ENCODE results near the gene ELP2. TPM values are rescaled to one million over a fixed set of nuclear protein-coding genes. Genes with fewer than 3 reads are reported as not detected.

The ELP2 gene
- total RNA-seq, 2 experiments from 2014 or later, result 54.5 to 60.1 TPM

- no peaks in the 10 kb centered on the region for H3K9me3 Mint-ChIP-seq
- H3K36me3 Mint-ChIP-seq (ENCODE audit: low read depth), result no peaks in the 10 kb centered on the region
- no peak for DNase-seq
- peaks cover 6% of the 10 kb centered on the region for H3K4me1 Mint-ChIP-seq
- peak overlapping the region; percentile 52 for H3K4me3 Mint-ChIP-seq
- POLR2A ChIA-PET, result no interaction called here
- no peak overlapping the region for H3K27ac Mint-ChIP-seq
- H3K27me3 Mint-ChIP-seq, result peaks cover 28% of the 10 kb centered on the region
- CTCF ChIA-PET, result no interaction called here
Observed at GRCh38 chr18:36187826-36188721, 58.4 kb downstream of the ELP2 start.

GRCh38 chr18:36188916-36189315 is 59.2 kb downstream of the ELP2 start:
- peaks cover 28% of the 10 kb centered on the region for H3K27me3 Mint-ChIP-seq
- POLR2A ChIA-PET, result no interaction called here
- no peak overlapping the region for H3K4me3 Mint-ChIP-seq
- no peak for DNase-seq
- peaks cover 6% of the 10 kb centered on the region for H3K4me1 Mint-ChIP-seq
- H3K36me3 Mint-ChIP-seq (ENCODE audit: low read depth), result no peaks in the 10 kb centered on the region
- no peak overlapping the region for H3K27ac Mint-ChIP-seq
- CTCF ChIA-PET, result no interaction called here
- H3K9me3 Mint-ChIP-seq, result no peaks in the 10 kb centered on the region

GRCh38 chr18:36189486-36189885 is 59.8 kb downstream of the ELP2 start:
- peaks cover 6% of the 10 kb centered on the region for H3K4me1 Mint-ChIP-seq
- peaks cover 28% of the 10 kb centered on the region for H3K27me3 Mint-ChIP-seq
- no peak for DNase-seq
- CTCF ChIA-PET, result no interaction called here
- no peaks in the 10 kb centered on the region for H3K36me3 Mint-ChIP-seq (ENCODE audit: low read depth)
- POLR2A ChIA-PET, result no interaction called here
- H3K9me3 Mint-ChIP-seq, result no peaks in the 10 kb centered on the region
- H3K27ac Mint-ChIP-seq, result no peak overlapping the region
- H3K4me3 Mint-ChIP-seq, result no peak overlapping the region

- Mint-ChIP-seq H3K4me3 (no peak overlapping the region), H3K27me3 (peaks cover 24% of the 10 kb centered on the region), H3K4me1 (peaks cover 6% of the 10 kb centered on the region), H3K36me3 (ENCODE audit: low read depth) (no peaks in the 10 kb centered on the region), H3K27ac (no peak overlapping the region), H3K9me3 (no peaks in the 10 kb centered on the region)
- ChIA-PET CTCF (no interaction called here), POLR2A (no interaction called here)
- no peak for DNase-seq
Observed at GRCh38 chr18:36191286-36191685, 61.6 kb downstream of the ELP2 start.

GRCh38 chr18:36191711-36192110 is 62.0 kb downstream of the ELP2 start:
- Mint-ChIP-seq H3K9me3 (no peaks in the 10 kb centered on the region), H3K27me3 (peaks cover 24% of the 10 kb centered on the region), H3K36me3 (ENCODE audit: low read depth) (no peaks in the 10 kb centered on the region), H3K27ac (no peak overlapping the region), H3K4me1 (peaks cover 3% of the 10 kb centered on the region), H3K4me3 (no peak overlapping the region)
- POLR2A ChIA-PET, result no interaction called here
- CTCF ChIA-PET, result no interaction called here
- DNase-seq, result no peak

GRCh38 chr18:36194600-36195315 is 65.1 kb downstream of the ELP2 start:
- ChIA-PET CTCF (no interaction called here), POLR2A (no interaction called here)
- Mint-ChIP-seq H3K27ac (no peak overlapping the region), H3K27me3 (peaks cover 9% of the 10 kb centered on the region), H3K9me3 (no peaks in the 10 kb centered on the region), H3K4me1 (no peaks in the 10 kb centered on the region), H3K36me3 (ENCODE audit: low read depth) (no peaks in the 10 kb centered on the region), H3K4me3 (no peak overlapping the region)
- no peak for DNase-seq

GRCh38 chr18:36195427-36196122 is 65.9 kb downstream of the ELP2 start:
- POLR2A ChIA-PET, result no interaction called here
- no peak overlapping the region for H3K4me3 Mint-ChIP-seq
- no peak for DNase-seq
- CTCF ChIA-PET, result no interaction called here
- H3K9me3 Mint-ChIP-seq, result no peaks in the 10 kb centered on the region
- no peaks in the 10 kb centered on the region for H3K4me1 Mint-ChIP-seq
- H3K36me3 Mint-ChIP-seq (ENCODE audit: low read depth), result no peaks in the 10 kb centered on the region
- H3K27me3 Mint-ChIP-seq, result peaks cover 5% of the 10 kb centered on the region
- no peak overlapping the region for H3K27ac Mint-ChIP-seq

- Mint-ChIP-seq H3K36me3 (ENCODE audit: low read depth) (no peaks in the 10 kb centered on the region), H3K4me1 (no peaks in the 10 kb centered on the region), H3K27me3 (peaks cover 3% of the 10 kb centered on the region), H3K27ac (no peak overlapping the region), H3K4me3 (no peak overlapping the region), H3K9me3 (no peaks in the 10 kb centered on the region)
- CTCF ChIA-PET, result no interaction called here
- POLR2A ChIA-PET, result no interaction called here
- DNase-seq, result no peak
Observed at GRCh38 chr18:36196238-36196995, 66.7 kb downstream of the ELP2 start.

GRCh38 chr18:36197511-36198166 is 67.9 kb downstream of the ELP2 start:
- no peaks in the 10 kb centered on the region for H3K27me3 Mint-ChIP-seq
- DNase-seq, result no peak
- ChIA-PET CTCF (no interaction called here), POLR2A (interaction anchor here (1.3 kb wide), 1 partner anchor 11 kb away, joined by 3 read pairs; the partner anchor contains the start of gene MOCOS)
- no peaks in the 10 kb centered on the region for H3K36me3 Mint-ChIP-seq (ENCODE audit: low read depth)
- H3K4me3 Mint-ChIP-seq, result no peak overlapping the region
- no peaks in the 10 kb centered on the region for H3K4me1 Mint-ChIP-seq
- H3K9me3 Mint-ChIP-seq, result no peaks in the 10 kb centered on the region
- H3K27ac Mint-ChIP-seq, result no peak overlapping the region

- POLR2A ChIA-PET, result no interaction called here
- CTCF ChIA-PET, result no interaction called here
- Mint-ChIP-seq H3K4me3 (no peak overlapping the region), H3K27me3 (no peaks in the 10 kb centered on the region), H3K4me1 (no peaks in the 10 kb centered on the region), H3K36me3 (ENCODE audit: low read depth) (no peaks in the 10 kb centered on the region), H3K9me3 (no peaks in the 10 kb centered on the region), H3K27ac (no peak overlapping the region)
- DNase-seq, result no peak
Observed at GRCh38 chr18:36199691-36200295, 70.1 kb downstream of the ELP2 start.

- ChIA-PET CTCF (no interaction called here), POLR2A (no interaction called here)
- no peak for DNase-seq
- H3K4me3 Mint-ChIP-seq, result no peak overlapping the region
- no peaks in the 10 kb centered on the region for H3K4me1 Mint-ChIP-seq
- H3K36me3 Mint-ChIP-seq (ENCODE audit: low read depth), result no peaks in the 10 kb centered on the region
- H3K27me3 Mint-ChIP-seq, result no peaks in the 10 kb centered on the region
- H3K9me3 Mint-ChIP-seq, result no peaks in the 10 kb centered on the region
- no peak overlapping the region for H3K27ac Mint-ChIP-seq
Observed at GRCh38 chr18:36200354-36200771, 70.7 kb downstream of the ELP2 start.

- no peaks in the 10 kb centered on the region for H3K9me3 Mint-ChIP-seq
- DNase-seq, result no peak
- ChIA-PET POLR2A (no interaction called here), CTCF (no interaction called here)
- peaks cover 2% of the 10 kb centered on the region for H3K27me3 Mint-ChIP-seq
- no peaks in the 10 kb centered on the region for H3K36me3 Mint-ChIP-seq (ENCODE audit: low read depth)
- H3K4me3 Mint-ChIP-seq, result no peak overlapping the region
- no peaks in the 10 kb centered on the region for H3K4me1 Mint-ChIP-seq
- no peak overlapping the region for H3K27ac Mint-ChIP-seq
Observed at GRCh38 chr18:36201765-36202164, 72.1 kb downstream of the ELP2 start.
